Activated T-helper 1 cell treated with anti-CD3 and anti-CD28 coated beads, Interleukin-12 subunit alpha, Interleukin-12 subunit beta, Interleukin-2, Interleukin-4 antibody, amounts not matched to agents 30 ng/mL and 10 ng/mL and 1 ng/mL, durations not matched to agents 14 hours and 24 hours and 36 hours (primary cell): ENCODE data around the gene YDJC. TPM values are rescaled to one million over a fixed set of nuclear protein-coding genes. Genes with fewer than 3 reads are reported as not detected.
"Not testable (repeated sequence)": the region's sequence is repeated elsewhere in the genome, so short reads cannot be mapped to it uniquely, and the experiment has no call there.

ENCODE experiments used
- DNase-seq: peaks from one replicate; pipeline ENCODE4 v3.0.0; 2021; ENCODE audit warnings: low spot score
- H3K27ac Mint-ChIP-seq: one replicate; pipeline ENCODE4 v1.8.0; 2021; ENCODE audit warnings: mild to moderate bottlenecking, mixed read lengths
- H3K27me3 Mint-ChIP-seq: one replicate; pipeline ENCODE4 v1.8.0; 2022; ENCODE audit warnings: mild to moderate bottlenecking, moderate library complexity, mixed read lengths; ENCODE audit not compliant: insufficient read depth
- H3K36me3 Mint-ChIP-seq: one replicate; pipeline ENCODE4 v1.8.0; 2021; ENCODE audit warnings: low read depth, mixed read lengths
- H3K4me1 Mint-ChIP-seq: one replicate; pipeline ENCODE4 v1.8.0; 2021; ENCODE audit warnings: low read depth, mixed read lengths
- H3K4me3 Mint-ChIP-seq: one replicate; pipeline ENCODE4 v1.8.0; 2021; ENCODE audit warnings: mild to moderate bottlenecking, moderate library complexity, mixed read lengths
- H3K9me3 Mint-ChIP-seq: one replicate; pipeline ENCODE4 v1.8.0; 2021; ENCODE audit warnings: mixed read lengths
- intact Hi-C: fragments of 100-400 bp; cut with micrococcal nuclease; formaldehyde crosslinking; loops from one replicate; pipeline ENCODE4 v1.15.1; 2024
- total RNA-seq: library from RNA; stranded (reverse); gene quantifications from 2 replicates; pipeline ENCODE4 v1.2.3, GENCODE V29; 2022

YDJC gene
- total RNA-seq, 1 donor from 2014 or later = 51.7 TPM

- intact Hi-C loops = no loop called here
- H3K4me1 Mint-ChIP-seq = peaks cover 22% of the 10 kb centered on the region
- H3K27ac Mint-ChIP-seq = no peak overlapping the region
- no peak overlapping the region for H3K4me3 Mint-ChIP-seq
- no peaks in the 10 kb centered on the region for H3K9me3 Mint-ChIP-seq
- DNase-seq = no peak
- no peaks in the 10 kb centered on the region for H3K27me3 Mint-ChIP-seq
- H3K36me3 Mint-ChIP-seq = peaks cover 24% of the 10 kb centered on the region
Observed at GRCh38 chr22:21622919-21623647, 6.7 kb downstream of the YDJC start.

- no peak for DNase-seq
- peaks cover 16% of the 10 kb centered on the region for H3K4me1 Mint-ChIP-seq
- no peak overlapping the region for H3K27ac Mint-ChIP-seq
- peaks cover 15% of the 10 kb centered on the region for H3K36me3 Mint-ChIP-seq
- no peaks in the 10 kb centered on the region for H3K27me3 Mint-ChIP-seq
- no peaks in the 10 kb centered on the region for H3K9me3 Mint-ChIP-seq
- no peak overlapping the region for H3K4me3 Mint-ChIP-seq
- intact Hi-C loops = no loop called here
Observed at GRCh38 chr22:21622011-21622918, 7.6 kb downstream of the YDJC start.

DNA sequence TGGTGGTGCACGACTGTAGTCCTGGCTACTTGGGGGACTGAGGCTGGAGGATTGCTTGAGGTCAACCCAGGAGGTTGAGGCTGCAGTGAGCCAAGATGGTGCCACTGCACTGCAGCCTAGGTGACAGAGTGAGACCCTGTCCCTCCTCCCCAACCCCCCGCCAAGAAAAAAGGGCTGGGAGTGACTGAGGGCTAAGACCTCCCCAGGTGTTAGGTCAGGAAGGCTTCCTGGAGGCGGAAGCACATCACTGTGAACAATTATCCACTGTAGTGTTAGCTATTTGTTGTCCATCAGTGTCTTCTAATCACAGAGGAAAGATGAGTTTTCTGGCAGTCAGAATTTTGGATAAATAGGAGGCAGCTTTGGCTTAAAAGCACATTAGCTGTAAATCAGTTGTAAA lies 8.8 kb downstream of the YDJC start:
- no peak overlapping the region for H3K27ac Mint-ChIP-seq
- H3K9me3 Mint-ChIP-seq = no peaks in the 10 kb centered on the region
- H3K4me3 Mint-ChIP-seq = no peak overlapping the region
- intact Hi-C loops = no loop called here
- H3K27me3 Mint-ChIP-seq = no peaks in the 10 kb centered on the region
- peaks cover 9% of the 10 kb centered on the region for H3K36me3 Mint-ChIP-seq
- peaks cover 7% of the 10 kb centered on the region for H3K4me1 Mint-ChIP-seq
- DNase-seq = no peak

GRCh38 chr22:21617337-21617736 lies 12.5 kb downstream of the YDJC start:
- H3K9me3 Mint-ChIP-seq, DNase-seq, H3K27me3 Mint-ChIP-seq, intact Hi-C loops, H3K4me3 Mint-ChIP-seq, H3K4me1 Mint-ChIP-seq, H3K27ac Mint-ChIP-seq: not testable (repeated sequence)
- H3K36me3 Mint-ChIP-seq = peaks cover 12% of the 10 kb centered on the region

DNA sequence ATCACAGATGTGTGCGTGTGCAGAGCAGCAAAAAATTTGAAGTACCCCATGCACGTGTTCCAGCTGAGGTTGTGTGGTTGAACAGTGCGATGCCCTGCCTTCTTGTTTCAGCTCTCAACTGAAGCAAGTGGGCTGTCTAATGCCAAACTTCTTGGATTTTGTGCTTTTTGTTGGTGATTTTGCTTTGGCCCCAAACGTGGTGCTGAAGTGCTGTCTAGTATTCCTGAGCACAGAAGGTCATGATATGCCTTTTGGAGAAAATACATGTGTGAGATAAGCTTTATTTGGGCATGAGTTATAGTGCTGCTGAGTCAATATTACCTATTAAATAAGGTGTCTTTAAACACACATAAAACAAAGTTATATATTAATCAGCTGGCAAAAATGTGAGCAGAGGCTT lies 14.1 kb downstream of the YDJC start:
- Mint-ChIP-seq H3K9me3 (no peaks in the 10 kb centered on the region), H3K36me3 (peaks cover 21% of the 10 kb centered on the region), H3K27ac (no peak overlapping the region), H3K27me3 (no peaks in the 10 kb centered on the region), H3K4me3 (no peak overlapping the region), H3K4me1 (peaks cover 8% of the 10 kb centered on the region)
- intact Hi-C loops = no loop called here
- no peak for DNase-seq

DNA sequence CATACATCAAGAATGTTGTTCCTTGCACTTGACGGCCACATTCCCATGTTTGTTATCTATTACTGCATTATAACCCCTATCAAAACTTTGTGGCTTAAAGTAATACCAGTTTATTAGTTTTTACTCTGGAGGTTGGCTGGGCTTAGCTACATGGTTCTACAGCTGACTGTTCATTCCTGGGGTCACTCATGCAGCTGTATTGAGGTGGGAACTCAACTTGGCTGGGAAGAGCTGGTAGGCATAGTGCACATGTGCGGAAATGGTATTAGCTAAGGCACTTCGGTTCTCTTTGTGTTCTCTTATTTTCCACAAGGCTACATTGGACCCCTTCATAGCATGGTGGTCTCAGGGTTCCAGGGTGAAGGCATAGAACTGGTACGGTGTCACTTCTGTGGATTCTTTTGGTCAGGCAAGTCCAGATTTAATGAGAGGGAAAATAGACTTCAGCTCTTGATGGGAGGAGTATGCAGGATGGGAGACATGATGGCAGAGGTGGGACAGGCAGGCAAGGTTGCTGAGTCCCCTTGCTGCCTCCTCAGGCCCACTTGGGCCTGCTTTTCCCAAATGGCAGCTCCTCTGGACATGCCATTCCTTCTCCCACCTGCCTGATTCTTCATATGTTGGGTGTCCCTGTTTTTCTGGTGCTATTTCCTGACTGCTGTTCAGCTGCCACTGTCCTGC lies 16.1 kb downstream of the YDJC start:
- Mint-ChIP-seq H3K27ac (peak overlapping the region; percentile 40), H3K9me3 (no peaks in the 10 kb centered on the region), H3K4me3 (no peak overlapping the region), H3K4me1 (peaks cover 8% of the 10 kb centered on the region), H3K27me3 (no peaks in the 10 kb centered on the region), H3K36me3 (peaks cover 27% of the 10 kb centered on the region)
- DNase-seq = no peak
- intact Hi-C loops = no loop called here

DNA sequence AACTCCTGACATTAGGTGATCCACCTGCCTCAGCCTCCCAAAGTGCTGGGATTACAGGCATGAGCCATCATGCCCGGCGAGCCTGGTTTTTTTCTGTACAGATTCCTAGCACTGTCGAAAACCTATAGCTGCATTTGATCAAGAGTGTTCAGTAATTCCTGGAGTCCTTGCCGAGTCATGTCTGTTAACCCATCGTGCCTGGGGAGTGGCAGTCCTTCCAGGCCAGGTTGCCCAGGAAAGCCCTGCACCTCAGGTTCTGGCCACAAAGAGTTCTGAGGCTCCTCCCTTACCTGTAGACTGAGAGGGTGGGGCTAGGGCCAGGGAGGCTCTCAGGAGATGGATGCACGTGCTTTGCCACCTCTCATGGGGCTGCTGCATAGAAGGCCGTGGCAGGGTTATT lies 17.0 kb downstream of the YDJC start:
- DNase-seq = no peak
- no peaks in the 10 kb centered on the region for H3K9me3 Mint-ChIP-seq
- H3K27ac Mint-ChIP-seq = peak overlapping the region; percentile 29
- H3K36me3 Mint-ChIP-seq = peaks cover 27% of the 10 kb centered on the region
- intact Hi-C loops = no loop called here
- no peaks in the 10 kb centered on the region for H3K27me3 Mint-ChIP-seq
- no peak overlapping the region for H3K4me3 Mint-ChIP-seq
- H3K4me1 Mint-ChIP-seq = peaks cover 10% of the 10 kb centered on the region

- H3K4me1 Mint-ChIP-seq = peaks cover 17% of the 10 kb centered on the region
- no peaks in the 10 kb centered on the region for H3K27me3 Mint-ChIP-seq
- H3K4me3 Mint-ChIP-seq = no peak overlapping the region
- DNase-seq = no peak
- intact Hi-C loops = no loop called here
- peaks cover 27% of the 10 kb centered on the region for H3K36me3 Mint-ChIP-seq
- no peaks in the 10 kb centered on the region for H3K9me3 Mint-ChIP-seq
- no peak overlapping the region for H3K27ac Mint-ChIP-seq
Observed at GRCh38 chr22:21611210-21611977, 18.4 kb downstream of the YDJC start.

- intact Hi-C loops = not testable (repeated sequence)
Observed at GRCh38 chr22:21609556-21610157, 20.2 kb downstream of the YDJC start.

GRCh38 chr22:21606775-21607174 lies 23.0 kb downstream of the YDJC start:
- Mint-ChIP-seq H3K9me3 (no peaks in the 10 kb centered on the region), H3K36me3 (peaks cover 17% of the 10 kb centered on the region), H3K4me3 (no peak overlapping the region), H3K4me1 (peaks cover 24% of the 10 kb centered on the region), H3K27me3 (no peaks in the 10 kb centered on the region), H3K27ac (no peak overlapping the region)
- no peak for DNase-seq
- intact Hi-C loops = no loop called here

More at GRCh38 chr22:21609556-21610157, 20.2 kb downstream of the YDJC start:
- H3K27ac Mint-ChIP-seq, DNase-seq, H3K9me3 Mint-ChIP-seq, H3K27me3 Mint-ChIP-seq, H3K4me3 Mint-ChIP-seq: not testable (repeated sequence)
- Mint-ChIP-seq H3K4me1 (peaks cover 17% of the 10 kb centered on the region), H3K36me3 (peaks cover 26% of the 10 kb centered on the region)

- H3K27me3 Mint-ChIP-seq = no peaks in the 10 kb centered on the region
- no peak overlapping the region for H3K27ac Mint-ChIP-seq
- intact Hi-C loops = no loop called here
- no peaks in the 10 kb centered on the region for H3K9me3 Mint-ChIP-seq
- peaks cover 10% of the 10 kb centered on the region for H3K36me3 Mint-ChIP-seq
- no peak for DNase-seq
- no peak overlapping the region for H3K4me3 Mint-ChIP-seq
- peaks cover 18% of the 10 kb centered on the region for H3K4me1 Mint-ChIP-seq
Observed at GRCh38 chr22:21605887-21606564, 23.8 kb downstream of the YDJC start.

GRCh38 chr22:21603973-21604372 lies 25.8 kb downstream of the YDJC start:
- H3K27me3 Mint-ChIP-seq = no peaks in the 10 kb centered on the region
- H3K4me1 Mint-ChIP-seq = peaks cover 26% of the 10 kb centered on the region
- intact Hi-C loops = no loop called here
- H3K4me3 Mint-ChIP-seq = no peak overlapping the region
- no peaks in the 10 kb centered on the region for H3K9me3 Mint-ChIP-seq
- H3K27ac Mint-ChIP-seq = no peak overlapping the region
- DNase-seq = no peak
- H3K36me3 Mint-ChIP-seq = peaks cover 8% of the 10 kb centered on the region
